GM18868 (cell line): ENCODE results near the gene CDC42EP4.
"Not testable (repeated sequence)": the region's sequence is repeated elsewhere in the genome, so short reads cannot be mapped to it uniquely, and the experiment has no call there.

ENCODE experiments used
- ATAC-seq: cut with Tn5 transposase; IDR thresholded peaks from one replicate; pipeline ENCODE4 v1.9.1; 2021; ENCODE audit warnings: mild to moderate bottlenecking, moderate library complexity; ENCODE audit not compliant: unreplicated experiment

CDC42EP4 gene

GRCh38 chr17:73343168-73343634 is 31.4 kb upstream of the CDC42EP4 start:
- ATAC-seq = no peak

- peak; percentile 28 for ATAC-seq
Observed at GRCh38 chr17:73342541-73343167, 30.9 kb upstream of the CDC42EP4 start.

GRCh38 chr17:73342050-73342522 is 30.3 kb upstream of the CDC42EP4 start:
- ATAC-seq = peak; percentile 70

DNA sequence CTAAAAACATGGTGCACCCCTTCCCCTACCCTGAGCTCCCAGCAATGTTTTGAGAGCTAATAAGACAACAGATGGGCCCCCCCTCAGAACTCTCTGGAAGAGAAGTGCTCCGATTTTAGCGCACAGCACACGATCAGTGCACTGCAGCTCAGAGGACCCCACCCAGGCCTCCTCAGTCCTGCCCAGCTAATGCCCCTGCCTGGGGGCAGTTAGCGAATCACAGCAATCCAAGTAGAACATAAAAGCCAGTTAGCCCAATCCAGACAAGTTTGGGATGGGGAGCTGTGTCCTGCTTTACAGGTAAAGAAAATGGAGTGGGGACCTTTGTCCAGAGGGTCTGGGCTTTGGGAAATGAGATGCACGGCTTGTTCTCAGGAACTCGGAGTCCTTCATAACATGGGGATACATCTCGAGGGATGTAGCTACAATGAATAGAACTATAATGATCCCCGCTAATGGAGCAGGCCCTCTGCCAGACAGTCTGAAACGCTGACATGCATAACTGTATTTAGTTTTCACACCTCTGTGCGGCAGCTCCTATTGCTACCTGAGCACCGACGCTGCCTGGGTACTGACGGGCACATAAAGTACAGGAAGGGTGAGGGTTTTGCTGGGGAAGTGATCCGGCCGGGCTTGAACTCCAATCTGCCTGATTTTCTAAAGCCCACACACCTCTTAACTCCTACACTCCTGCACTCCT is 29.7 kb upstream of the CDC42EP4 start:
- no peak for ATAC-seq

DNA sequence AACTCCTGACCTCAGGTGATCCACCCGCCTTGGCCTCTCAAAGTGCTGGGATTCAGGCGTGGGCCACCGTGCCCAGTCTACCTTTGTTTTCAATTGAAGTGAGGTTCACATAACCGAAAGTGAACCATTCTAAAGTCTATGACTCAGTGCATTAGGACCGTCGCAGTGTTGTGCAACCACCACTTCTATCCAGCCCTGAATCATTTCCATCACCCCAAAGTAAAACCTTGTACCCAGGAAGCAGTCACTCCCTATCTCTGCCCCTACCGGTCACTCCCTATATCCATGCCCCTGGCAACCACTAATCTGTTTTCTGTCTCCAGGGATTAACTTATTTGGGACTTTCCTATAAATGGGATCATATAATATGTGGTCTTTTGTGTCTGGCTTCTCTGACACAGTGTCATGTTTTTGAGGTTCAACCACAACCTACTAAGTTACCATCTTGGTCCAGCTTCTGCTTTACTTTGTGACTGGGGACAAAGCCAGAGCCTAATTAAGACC is 28.3 kb upstream of the CDC42EP4 start:
- peak; percentile 54 for ATAC-seq

DNA sequence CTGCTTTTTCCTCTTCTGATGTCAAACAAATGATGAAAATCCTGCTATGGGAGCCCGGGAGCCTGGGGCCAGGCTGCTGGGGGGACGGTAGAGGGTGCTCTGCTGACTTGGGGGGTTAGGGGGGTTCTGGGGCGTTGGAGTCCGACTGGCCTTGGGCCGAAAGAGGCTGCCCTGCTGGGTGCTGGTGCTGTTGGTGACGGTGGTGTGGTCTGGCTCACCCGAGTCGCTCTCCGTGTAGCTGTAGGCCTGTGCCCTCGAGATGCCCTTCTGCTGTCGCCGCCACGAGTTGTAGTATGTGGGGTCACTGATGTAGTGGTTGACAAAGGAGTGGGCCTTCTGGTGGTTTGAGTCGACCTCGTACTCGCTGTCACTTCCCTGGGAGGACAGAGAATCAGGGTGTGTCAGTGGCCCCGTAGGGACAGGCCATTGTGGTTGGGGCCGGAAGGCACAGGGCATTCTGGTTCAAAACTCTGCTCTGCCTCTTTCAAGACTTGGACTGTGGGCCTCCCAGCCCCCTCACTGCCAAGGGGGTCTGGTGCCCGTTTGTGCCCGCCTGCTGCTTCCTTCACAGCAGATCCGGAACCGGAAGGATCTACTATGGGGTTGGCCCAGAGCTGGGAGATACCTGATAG is 26.9 kb upstream of the CDC42EP4 start:
- no peak for ATAC-seq

GRCh38 chr17:73338050-73338521 is 26.3 kb upstream of the CDC42EP4 start:
- ATAC-seq = no peak

GRCh38 chr17:73337330-73337710 is 25.5 kb upstream of the CDC42EP4 start:
- ATAC-seq = no peak

DNA sequence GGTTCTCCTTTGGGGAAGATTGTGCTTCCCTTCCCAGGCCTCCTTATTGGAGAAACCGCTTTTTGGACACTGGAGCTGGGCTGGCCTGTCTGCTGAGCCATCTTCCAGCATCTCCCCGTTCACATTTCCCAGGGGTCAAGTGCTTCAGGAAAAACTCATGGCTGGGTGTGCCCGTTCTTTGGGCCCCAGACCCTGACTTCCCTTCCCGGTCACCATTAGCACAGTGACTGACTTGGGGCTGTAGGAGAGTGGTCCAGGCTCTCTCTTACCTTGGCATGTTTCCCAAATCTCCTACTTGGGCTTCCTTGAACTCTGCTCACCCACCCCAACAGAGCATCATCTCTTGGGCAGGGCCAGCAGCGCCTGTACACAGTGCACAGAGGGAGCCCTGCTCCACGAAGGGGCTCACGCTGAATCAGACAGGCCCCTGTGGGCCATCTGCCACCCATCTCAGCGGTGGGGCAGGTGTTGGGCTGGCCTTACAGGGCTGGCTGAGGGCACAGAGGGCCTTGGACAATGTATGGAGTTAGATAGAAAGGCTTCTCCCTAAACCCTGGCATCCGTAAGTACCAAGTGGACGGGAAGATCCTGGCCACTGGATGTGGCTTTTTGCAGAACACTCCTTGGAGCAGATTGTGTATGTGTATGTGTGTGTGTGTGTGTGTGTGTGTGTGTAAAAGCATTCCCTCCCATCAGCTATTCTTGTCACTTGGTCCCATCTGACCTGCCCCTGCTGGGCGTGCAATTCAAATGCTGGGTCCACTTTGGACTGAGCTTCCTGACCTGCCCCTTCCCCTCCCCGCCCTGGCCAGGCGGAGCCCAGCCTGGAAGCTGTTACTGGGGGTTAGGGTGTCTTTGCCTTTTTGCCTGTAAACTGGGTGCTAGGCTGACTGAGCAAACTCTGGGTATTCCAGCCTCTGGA is 24.9 kb upstream of the CDC42EP4 start:
- ATAC-seq = no peak

GRCh38 chr17:73335591-73336407 is 24.0 kb upstream of the CDC42EP4 start:
- no peak for ATAC-seq

DNA sequence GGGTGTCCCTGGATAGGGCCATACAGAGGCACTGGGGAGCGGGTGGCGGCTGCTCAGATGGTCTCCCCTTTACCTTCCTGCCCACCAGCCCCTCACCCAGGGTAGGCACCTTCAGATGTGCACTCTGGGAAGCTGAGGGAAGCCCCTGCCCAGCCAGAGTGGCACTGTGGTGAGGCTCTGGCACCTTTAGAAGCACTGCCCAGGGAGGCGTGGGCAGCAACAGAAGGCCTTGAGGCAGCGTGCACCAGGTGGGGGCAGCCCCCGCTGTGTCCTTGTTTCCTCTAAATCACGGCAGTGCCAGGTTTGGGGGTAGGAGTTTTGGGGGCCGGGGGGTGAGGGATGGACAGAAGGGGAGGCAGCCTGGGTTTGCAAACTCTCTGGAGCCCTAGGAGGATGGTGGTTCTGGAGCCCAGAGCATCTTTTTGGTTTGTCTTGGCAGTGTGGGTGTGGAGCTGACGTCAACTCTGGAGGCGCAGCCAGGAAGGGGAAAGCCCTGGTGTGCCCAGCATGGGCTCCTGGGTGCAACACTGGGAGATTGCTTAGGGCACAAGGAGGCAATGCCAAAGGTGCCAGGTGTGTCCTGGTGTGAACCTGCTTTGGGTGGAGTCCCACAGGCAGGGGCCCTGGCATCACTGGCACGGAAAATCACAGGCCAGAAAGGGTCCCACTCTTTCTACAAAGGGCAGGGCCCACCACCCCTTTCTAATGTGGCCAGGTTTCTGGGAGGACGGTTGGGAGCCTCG is 23.1 kb upstream of the CDC42EP4 start:
- no peak for ATAC-seq

DNA sequence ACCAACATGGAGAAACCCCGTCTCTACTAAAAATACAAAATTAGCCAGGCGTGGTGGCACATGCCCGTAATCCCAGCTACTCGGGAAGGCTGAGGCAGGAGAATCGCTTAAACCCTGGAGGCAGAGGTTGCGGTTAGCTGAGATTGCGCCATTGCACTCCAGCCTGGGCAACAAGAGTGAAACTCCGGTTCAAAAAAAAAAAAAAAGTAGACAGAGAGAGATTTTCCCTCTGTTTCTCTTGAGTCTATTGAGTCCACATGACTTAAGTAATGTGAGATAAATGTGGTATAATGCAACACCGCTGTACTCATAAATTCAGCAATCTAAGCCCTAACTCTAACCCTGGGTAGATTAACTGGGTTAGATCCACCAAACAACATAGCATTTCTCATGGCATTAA is 21.6 kb upstream of the CDC42EP4 start:
- not testable (repeated sequence) for ATAC-seq

DNA sequence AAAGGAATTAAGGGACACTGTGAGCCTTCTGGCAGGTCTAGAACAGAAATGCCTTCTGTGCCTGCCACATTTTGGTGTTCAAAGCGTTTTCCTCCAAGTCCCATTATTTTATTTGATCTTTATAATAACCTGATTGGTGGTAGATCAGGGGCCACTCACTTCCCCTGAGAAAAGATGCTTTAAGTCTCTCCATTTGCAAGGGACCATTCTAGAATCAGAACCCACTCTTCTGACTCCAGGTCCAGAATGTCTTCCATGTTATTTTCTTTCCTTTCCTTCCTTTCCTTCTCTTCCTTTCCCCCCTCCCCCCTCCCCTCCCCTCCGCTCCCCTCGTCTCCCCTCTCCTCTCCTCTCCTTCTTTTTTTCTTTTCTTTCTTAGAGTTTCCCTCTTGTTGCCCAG is 19.3 kb upstream of the CDC42EP4 start:
- ATAC-seq = no peak

DNA sequence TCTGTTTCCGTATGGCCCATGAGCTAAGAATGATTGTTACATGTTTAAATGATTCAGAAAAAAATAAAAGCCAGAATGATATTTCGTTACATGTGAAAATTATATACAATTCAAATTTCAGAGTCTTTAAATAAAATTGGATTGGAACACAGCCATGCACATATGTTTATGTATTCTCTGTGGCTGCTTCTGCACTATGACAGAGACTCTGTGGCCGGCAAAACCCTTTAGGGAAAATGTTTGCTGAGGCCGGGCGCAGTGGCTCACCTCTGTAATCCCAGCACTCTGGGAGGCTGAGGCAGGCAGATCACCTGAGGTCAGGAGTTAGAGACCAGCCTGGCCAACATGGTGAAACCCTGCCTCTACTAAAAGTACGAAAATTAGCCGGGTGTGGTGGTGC is 15.9 kb upstream of the CDC42EP4 start:
- no peak for ATAC-seq

- no peak for ATAC-seq
Observed at GRCh38 chr17:73325527-73325842, 13.7 kb upstream of the CDC42EP4 start.

DNA sequence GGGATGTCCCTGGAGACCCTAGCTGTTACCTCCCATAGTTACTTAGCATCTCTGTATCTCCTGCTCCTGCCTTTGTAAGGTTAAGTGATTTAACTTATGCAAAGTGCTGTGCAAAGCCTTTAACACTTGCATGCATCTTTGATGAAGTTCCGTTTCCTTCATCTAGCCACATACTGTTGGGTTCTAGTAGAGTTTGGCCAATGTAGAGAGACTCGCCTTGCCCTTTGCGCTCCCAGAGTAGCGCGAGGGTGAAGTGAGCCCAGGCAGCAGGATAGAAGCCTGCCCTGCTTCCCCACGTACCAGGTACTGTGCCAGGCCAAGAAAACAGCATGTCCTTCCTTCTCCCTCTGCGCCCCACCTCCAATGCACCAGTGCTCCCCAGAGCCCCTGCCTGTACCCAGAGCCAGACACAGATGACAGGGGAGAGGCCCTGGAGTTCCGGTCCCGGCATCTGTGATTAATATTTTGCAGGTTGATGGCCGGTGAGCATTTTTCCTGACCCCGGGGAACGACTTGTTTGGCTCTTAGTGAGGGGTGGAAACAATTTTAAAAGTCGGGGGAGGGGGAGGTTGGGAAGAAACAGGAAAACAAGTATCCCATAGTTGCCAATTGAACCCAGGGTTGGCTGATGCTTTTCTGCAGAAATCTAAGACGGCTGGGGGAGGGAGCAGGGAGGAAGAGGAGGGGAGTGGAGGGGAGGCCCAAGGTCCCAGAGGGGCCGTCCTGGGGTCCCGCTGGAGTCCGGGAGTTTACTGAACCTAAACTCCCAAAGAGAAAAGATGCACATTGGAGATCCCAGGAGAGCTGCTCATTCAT is 13.1 kb upstream of the CDC42EP4 start:
- no peak for ATAC-seq

- ATAC-seq = no peak
Observed at GRCh38 chr17:73324160-73324475, 12.3 kb upstream of the CDC42EP4 start.

GRCh38 chr17:73323409-73324159 is 11.8 kb upstream of the CDC42EP4 start:
- peak; percentile 80 for ATAC-seq
